EH (cell line): ENCODE measurements around the gene SLC6A17.
A peak's percentile ranks its signal among the peaks of the same experiment; 100 is the strongest.

ENCODE experiments used
- DNase-seq: peaks from one replicate; pipeline ENCODE4 v3.0.0-alpha.2; 2015; ENCODE audit warnings: low read depth

SLC6A17 gene

DNA sequence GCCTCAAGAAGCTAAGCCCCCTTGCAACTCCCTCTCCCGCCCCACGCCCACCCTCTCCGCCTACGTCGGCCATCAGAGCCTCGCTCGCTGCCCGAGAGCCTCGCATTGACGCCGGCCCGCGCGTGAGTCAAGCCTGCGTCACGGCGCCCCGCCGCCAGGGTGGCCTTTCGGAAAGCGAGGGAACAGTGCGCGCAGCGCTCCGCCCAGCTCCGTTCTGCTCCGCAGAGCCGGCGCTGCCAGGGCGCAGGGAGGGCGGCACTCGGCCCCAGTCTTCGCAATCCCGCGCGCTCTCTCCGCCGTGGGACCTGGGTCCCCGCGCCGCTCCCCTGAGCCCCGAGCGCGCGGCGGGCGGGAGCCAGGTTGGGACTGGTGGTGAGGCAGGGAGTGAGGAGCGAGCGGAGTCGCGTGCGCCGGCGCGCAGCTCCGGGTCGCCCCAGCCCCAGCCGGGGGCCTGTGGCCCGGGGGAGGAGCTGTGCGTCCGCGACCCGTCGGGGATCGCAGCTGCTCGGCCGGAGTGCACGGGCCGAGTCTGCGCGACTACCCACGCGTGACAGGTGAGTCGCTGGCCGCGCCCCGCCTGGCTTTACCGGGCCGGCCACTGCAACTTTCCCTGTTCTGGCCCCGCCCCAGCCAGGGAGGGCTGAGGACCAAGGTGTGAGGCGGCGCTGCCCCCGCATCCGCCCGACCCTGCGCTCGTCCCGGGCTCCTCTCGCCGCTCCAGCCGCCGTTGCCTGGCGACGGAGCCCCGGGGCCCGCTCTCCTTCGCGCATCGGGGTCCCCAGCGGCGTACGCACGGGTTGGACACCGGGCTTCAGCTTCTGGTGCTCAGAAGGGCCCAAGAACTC is at the start of gene SLC6A17:
TSS of gene SLC6A17 (plus strand) at position 165 of the 845 bp plus-strand sequence. CDS start 16,436 bp downstream, outside the sequence.
- DNase-seq: peak; percentile 69

DNA sequence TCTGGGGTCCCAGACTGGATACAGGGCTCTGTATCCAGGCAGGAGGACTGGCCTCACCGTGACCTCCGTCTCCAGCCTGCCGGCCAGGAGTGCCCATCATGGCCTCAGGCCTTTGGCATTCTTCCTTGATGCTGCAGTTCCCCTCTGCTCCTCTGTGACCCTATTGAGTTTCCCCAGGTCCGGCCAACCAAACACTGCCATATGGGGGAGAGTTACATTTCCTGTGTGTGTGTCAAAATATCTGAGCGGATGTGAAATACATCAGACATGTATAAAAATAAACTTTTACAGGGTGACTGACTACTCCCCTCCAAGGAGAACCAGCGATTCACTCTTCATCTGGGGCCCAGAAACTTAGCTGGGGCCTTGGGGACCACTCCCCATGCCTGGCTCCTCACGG is 48.2 kb upstream of the SLC6A17 start:
- DNase-seq: peak; percentile 76

- DNase-seq: peak; percentile 77
Observed at GRCh38 chr1:110106013-110106941, 44.0 kb upstream of the SLC6A17 start.

DNA sequence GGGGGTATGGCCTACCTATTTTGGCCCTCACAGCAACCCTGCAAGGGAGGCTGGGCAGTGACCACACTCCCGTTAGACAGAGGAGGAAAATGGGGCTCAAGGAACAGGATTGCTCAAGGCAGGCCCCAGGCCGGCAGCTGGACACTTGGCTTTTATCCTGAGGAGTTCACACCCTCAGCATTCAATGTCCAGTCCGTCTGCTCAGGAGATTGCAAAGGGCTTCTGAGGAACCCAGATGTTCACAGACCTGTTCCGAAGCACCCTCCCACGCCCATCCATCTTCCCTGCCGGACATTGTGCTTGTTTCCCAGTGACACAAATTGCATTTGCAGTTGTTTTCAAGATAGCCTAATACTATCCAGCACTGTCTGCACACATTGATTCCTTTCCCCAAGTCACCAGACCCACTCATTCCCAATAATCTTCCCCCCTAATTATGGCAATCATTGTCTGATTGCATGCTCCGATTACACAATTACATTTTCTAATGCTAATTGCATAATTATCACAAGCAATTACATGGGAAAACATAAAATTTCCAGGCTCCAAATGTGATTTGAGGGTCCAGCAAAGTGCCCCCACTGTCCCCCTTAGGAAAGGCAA is 42.3 kb upstream of the SLC6A17 start:
- no peak for DNase-seq

DNA sequence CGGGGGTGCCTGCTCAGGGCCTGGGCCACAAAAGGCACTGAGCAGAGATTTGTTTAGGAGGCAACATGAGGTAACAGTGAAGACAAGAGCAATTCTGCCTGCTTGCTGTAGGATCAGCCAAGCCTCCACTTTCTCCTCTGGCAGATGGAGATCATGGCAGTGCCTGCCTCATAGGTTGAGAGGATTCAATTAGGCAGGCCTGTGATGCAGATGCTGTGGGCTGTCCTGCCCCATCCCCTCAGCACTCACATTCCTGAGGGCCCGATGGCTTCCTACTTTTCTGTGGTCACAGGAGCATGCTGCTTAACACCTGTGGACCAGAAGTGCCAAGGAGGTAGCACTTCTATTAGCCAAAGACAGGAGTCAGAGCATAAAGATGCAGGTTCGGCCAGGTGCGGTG is 39.2 kb upstream of the SLC6A17 start:
- DNase-seq: no peak

DNA sequence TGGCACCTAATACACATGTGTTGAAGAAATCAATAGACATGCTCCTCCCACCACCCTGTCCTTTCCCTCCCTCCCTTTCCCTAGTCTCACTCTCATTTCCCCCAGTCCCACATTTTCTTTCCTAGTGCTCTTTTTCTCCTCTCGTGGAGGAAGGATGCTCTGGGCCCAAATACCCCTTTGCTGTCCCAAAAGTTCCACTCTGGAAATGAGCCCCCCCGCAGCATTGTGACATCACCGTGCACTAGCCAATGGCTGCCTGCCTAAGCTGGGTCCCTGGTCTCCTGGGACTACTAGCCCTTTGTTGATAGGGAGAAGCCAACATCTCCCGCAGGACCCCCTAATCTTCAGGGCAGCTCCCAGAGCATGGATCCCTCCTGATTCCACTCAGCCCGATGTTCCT is 38.2 kb upstream of the SLC6A17 start, which contains the start of gene UBL4B:
TSS of gene UBL4B (plus strand) at position 301 of the 400 bp plus-strand sequence. CDS start at position 393, 92 bp downstream.
- DNase-seq: no peak

- no peak for DNase-seq
Observed at GRCh38 chr1:110112656-110113055, 37.6 kb upstream of the SLC6A17 start.

DNA sequence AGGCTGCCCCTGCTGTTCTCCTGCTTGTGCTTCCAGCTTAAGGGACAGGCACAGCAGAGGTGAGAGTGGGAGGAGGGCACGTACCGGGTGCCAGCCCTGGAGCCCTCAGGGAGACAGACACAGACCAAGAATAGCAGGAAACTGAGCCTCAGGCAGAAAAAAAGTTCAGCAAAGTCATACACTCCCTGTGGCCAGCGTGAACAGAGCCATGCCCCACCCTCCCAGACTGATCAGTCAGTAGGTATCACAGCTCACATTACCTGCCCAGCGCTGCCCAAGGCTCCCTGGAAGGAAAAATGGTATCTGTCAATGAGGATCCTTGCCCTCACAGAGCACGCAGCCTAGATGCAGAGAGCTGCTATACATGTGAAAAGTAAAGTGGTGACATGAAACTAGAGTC is 36.7 kb upstream of the SLC6A17 start:
- DNase-seq: no peak

GRCh38 chr1:110114173-110114572 is 36.1 kb upstream of the SLC6A17 start:
- no peak for DNase-seq

DNA sequence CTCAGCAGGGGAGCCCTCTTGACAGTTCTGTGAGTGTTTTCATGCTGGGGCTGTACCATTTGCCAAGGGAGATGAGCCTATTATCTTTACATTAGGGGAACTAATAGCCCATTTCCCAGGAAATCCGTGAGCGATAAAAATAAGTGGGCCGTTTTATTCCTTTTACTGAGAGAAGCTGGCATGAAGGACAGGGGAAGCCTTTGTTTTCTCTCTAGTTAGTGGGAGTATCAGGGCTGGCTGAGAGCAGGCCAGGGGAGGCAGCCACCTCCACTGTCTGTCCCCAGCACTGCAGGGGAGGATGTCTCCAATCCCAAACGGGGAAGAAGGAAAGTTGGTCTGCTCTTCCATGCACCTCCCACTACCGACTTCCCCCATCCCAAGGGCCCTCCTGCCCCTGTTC is 35.5 kb upstream of the SLC6A17 start:
- DNase-seq: no peak

- DNase-seq: peak; percentile 50
Observed at GRCh38 chr1:110118636-110119396, 31.5 kb upstream of the SLC6A17 start.

GRCh38 chr1:110119843-110120242 is 30.5 kb upstream of the SLC6A17 start:
- DNase-seq: no peak

DNA sequence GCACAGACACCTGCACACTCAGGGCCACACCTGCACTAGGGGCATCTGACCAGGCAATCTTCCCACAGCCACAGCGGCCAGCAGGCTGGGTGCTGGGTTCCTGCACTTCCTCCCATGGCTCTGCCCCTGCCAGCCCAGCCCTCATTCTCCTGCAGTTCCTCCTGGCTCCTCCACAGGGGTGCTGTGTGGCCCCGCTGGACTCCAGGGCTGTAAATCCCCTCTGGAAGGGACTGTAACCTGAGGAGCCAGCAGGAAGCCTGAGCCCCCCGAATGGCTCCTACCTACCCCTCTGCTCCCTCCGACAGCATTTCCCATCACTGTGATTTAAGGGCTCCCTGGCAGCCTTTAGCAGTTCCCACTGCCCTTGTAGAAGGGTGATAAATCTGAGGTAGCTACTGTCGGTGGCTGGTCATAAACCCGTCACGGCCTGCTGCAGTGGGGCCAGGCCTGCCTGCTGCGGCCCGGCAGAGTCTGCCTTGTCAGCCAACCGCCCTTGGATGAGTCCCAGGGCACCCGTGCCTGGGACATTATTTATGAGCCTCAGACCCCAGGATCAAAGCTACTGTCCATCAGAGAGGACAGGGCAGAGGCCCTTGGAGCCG is 29.2 kb upstream of the SLC6A17 start:
- DNase-seq: no peak

DNA sequence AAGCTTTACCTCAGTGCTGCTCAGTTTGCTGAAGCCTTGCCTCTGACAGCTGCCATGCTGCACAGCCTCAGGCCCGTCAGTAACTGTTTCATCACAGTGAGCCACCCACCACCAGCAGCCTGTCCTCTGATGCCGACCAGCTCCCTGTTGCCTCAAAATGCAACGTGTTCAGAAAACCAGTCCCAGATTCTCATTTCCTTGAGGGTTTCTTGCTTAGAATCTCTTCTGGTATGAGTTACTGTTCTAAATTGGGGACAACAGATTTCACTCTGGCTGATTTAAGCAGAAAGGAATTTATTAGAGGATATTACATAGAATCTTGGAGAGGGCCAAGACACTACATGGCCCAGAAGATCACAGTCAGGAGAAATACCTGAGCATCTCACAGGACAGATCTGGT is 27.1 kb upstream of the SLC6A17 start:
- peak; percentile 84 for DNase-seq

- no peak for DNase-seq
Observed at GRCh38 chr1:110125810-110126209, 24.5 kb upstream of the SLC6A17 start.

DNA sequence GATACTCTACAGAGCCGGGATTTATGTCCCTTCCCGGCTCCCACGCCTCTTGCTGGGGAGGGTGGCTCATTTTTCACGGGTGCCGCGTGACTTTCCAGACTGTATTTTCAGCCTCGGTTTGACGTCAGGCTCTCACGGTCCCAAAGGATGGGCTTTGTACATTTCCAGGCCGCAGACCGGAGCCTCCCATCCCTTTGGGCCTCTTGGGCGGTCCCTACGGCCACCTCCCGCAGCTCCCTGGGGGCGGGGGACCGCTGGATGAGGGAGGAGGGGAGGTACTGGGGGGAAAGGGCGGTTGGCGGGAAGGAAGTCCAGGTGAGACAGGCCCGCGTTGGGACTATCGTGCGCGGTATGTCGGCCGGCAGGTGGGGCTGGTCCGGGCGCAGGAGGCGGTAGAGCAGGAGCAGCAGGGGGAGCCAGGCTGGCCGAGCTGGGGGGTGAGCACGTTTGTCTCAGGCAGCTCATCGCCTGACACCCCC is 20.1 kb upstream of the SLC6A17 start:
- DNase-seq: no peak

DNA sequence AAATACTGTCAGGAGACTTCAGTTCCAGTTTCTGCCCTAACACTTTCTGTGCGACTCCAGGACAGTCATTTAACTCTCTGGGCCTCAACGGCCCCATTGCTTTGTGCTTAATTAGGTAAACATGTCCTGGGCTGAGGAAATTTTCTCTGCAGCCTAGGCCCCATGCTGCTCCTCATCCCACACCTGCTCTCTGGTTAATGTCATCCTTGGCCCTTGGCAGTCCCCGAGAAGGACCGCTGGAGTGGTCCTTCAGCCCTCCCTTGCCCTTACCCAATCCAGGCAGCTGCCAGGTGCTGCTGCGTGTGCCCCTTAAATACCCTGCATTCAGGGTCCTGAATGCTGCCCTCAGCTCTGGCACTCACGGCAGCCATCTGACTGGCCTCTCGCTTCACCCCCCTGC is 19.3 kb upstream of the SLC6A17 start:
- no peak for DNase-seq

- DNase-seq: no peak
Observed at GRCh38 chr1:110132682-110133081, 17.6 kb upstream of the SLC6A17 start.

DNA sequence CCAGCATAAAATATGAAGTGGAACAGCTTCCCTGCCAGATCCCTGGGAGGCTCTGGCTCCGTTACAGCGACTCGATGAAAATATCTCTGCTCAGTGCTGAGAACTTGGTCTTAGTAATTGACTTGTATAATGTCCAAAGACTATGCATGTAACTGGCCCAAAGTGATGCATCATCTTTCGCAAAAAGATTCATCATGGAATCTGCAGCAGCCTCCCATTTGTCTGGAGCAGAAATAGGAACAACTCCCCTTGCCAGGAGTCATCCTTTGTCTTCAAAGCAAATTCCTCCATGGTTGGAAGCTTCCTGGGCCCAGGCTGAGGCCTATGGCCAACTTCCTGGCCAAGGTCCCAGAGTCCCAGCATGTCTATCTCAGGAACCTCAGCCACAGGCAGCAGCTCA is 16.9 kb upstream of the SLC6A17 start:
- peak; percentile 31 for DNase-seq

- no peak for DNase-seq
Observed at GRCh38 chr1:110134050-110134595, 16.2 kb upstream of the SLC6A17 start.

DNA sequence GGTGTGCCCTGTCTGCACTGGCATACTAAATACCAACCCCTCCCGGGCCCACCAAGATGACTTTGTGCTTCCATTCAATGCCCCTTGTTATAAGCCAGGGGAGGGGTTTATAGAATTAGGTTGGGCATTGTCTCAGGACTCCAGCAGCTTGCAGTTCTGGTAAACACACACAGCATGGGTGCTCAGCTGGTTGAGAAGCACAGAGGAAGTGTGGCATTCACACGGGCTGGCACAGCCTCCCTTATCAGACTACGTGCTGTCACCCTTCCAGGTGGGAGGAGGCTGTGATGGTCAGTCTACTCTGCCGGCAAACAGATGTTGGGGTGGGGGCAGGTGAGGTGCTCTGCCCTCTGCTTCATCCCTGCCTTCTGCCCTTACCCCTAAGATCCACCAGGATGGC is 15.0 kb upstream of the SLC6A17 start:
- no peak for DNase-seq
